ENCODE data around the gene EYA2. TPM values are rescaled to one million over a fixed set of nuclear protein-coding genes. Genes with fewer than 3 reads are reported as not detected.

Gene EYA2
- total RNA-seq, 1 experiment from 2014 or later: not detected

DNA sequence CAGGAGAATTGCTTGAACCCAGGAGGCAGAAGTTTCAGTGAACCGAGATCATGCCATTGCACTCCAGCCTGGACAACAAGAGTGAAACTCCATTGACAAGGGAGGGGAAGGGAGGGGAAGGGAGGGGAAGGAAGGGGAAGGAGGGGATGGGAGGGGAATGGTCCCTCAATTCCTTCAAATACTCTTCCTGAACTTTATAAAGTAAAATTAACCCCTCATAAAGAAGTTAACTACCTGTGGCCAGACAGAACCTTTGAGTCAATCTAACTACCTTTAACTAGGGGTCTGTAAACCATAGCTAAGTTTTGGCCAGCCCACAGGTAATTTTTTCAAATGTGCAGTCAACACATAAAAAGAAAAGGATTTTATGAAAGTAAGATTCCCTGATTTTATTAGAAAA lies 330.8 kb downstream of the EYA2 start:
- Mint-ChIP-seq H3K27ac (ENCODE audit: low read depth, unreplicated experiment) (no peak overlapping the region), H3K36me3 (ENCODE audit: insufficient read depth, unreplicated experiment) (peaks cover 100% of the 10 kb centered on the region), H3K9me3 (ENCODE audit: unreplicated experiment) (no peaks in the 10 kb centered on the region), H3K4me3 (ENCODE audit: unreplicated experiment) (no peak overlapping the region), H3K4me1 (ENCODE audit: insufficient read depth, unreplicated experiment) (no peaks in the 10 kb centered on the region), H3K27me3 (ENCODE audit: insufficient read depth, unreplicated experiment) (no peaks in the 10 kb centered on the region)
- BruUV-seq (replicated peaks): no TSS peak
- TF ChIP-seq, protein P1, sequence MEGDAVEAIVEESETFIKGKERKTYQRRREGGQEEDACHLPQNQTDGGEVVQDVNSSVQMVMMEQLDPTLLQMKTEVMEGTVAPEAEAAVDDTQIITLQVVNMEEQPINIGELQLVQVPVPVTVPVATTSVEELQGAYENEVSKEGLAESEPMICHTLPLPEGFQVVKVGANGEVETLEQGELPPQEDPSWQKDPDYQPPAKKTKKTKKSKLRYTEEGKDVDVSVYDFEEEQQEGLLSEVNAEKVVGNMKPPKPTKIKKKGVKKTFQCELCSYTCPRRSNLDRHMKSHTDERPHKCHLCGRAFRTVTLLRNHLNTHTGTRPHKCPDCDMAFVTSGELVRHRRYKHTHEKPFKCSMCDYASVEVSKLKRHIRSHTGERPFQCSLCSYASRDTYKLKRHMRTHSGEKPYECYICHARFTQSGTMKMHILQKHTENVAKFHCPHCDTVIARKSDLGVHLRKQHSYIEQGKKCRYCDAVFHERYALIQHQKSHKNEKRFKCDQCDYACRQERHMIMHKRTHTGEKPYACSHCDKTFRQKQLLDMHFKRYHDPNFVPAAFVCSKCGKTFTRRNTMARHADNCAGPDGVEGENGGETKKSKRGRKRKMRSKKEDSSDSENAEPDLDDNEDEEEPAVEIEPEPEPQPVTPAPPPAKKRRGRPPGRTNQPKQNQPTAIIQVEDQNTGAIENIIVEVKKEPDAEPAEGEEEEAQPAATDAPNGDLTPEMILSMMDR (IDR thresholded peaks at IDR 0.05; ENCODE audit: unreplicated experiment): no peak
- DNase-seq (ENCODE audit: unreplicated experiment): no peak
- ChIA-PET CTCF (interaction anchor here (1.4 to 2.0 kb wide), 2 partner anchors 20 to 158 kb away, joined by 3 to 9 read pairs; no protein-coding TSS in a partner anchor), POLR2A (interaction anchor here (0.5 to 0.6 kb wide), 2 partner anchors 426 to 470 kb away, joined by 3 read pairs; no protein-coding TSS in a partner anchor)
- intact Hi-C loops (cut with micrococcal nuclease): no loop called here

- TF ChIP-seq, protein P1 (IDR thresholded peaks at IDR 0.05; ENCODE audit: unreplicated experiment): no peak
- CTCF ChIA-PET: interaction anchor here (0.6 to 2.0 kb wide), 5 partner anchors 47 to 475 kb away, joined by 3 to 9 read pairs (median 3); no protein-coding TSS in a partner anchor
- H3K36me3 Mint-ChIP-seq (ENCODE audit: insufficient read depth, unreplicated experiment): peaks cover 100% of the 10 kb centered on the region
- intact Hi-C loops (cut with micrococcal nuclease): no loop called here
- H3K4me1 Mint-ChIP-seq (ENCODE audit: insufficient read depth, unreplicated experiment): no peaks in the 10 kb centered on the region
- no TSS peak for BruUV-seq (replicated peaks)
- H3K4me3 Mint-ChIP-seq (ENCODE audit: unreplicated experiment): no peak overlapping the region
- H3K27ac Mint-ChIP-seq (ENCODE audit: low read depth, unreplicated experiment): no peak overlapping the region
- H3K9me3 Mint-ChIP-seq (ENCODE audit: unreplicated experiment): no peaks in the 10 kb centered on the region
- no peak for DNase-seq (ENCODE audit: unreplicated experiment)
- H3K27me3 Mint-ChIP-seq (ENCODE audit: insufficient read depth, unreplicated experiment): no peaks in the 10 kb centered on the region
- POLR2A ChIA-PET: interaction anchor here (0.9 kb wide), 1 partner anchor 113 kb away, joined by 3 read pairs; no protein-coding TSS in a partner anchor
These were observed 332.5 kb downstream of the EYA2 start for GRCh38 chr20:47227119-47227518.

DNA sequence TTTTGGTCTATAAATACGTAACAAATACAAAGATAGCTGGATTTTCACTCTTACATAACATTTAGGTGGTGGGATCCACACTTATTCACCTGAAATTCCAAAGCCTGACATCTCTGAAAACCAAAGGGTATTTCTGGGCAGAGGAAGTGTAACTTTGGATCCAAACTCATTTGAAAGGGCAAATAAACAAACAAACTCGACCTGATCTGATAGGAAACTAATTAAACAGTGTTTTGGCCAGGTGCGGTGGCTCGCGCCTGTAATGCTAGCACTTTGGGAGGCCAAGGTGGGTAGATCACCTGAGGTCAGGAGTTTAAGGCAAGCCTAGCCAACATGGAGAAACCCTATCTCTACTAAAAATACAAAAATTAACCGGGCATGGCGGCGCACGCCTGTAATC lies 332.9 kb downstream of the EYA2 start:
- H3K9me3 Mint-ChIP-seq (ENCODE audit: unreplicated experiment): no peaks in the 10 kb centered on the region
- POLR2A ChIA-PET: interaction anchor here (0.7 to 2.5 kb wide), 3 partner anchors 112 to 487 kb away, joined by 3 to 6 read pairs (median 3); no protein-coding TSS in a partner anchor

DNA sequence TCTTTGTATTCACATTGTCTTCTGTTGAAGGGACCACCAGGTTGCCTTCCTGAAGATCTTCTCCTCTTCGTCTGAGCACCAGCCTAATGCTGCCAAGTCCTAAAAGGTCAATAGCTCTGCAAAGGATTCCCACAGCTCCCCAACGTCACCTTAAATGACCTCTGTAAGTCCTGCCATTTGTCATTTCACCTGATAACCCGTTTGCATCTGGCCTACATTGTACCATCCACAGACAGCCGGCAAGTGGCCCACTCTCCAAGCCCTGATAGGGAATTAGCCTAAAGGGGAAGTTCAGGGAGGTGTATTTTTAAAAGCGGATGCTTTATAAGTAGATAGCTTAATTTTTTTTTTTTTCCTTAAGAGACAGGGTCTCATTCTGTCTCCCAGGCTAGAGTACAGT lies 334.0 kb downstream of the EYA2 start:
- H3K4me3 Mint-ChIP-seq (ENCODE audit: unreplicated experiment): no peak overlapping the region
- peaks cover 100% of the 10 kb centered on the region for H3K36me3 Mint-ChIP-seq (ENCODE audit: insufficient read depth, unreplicated experiment)
- intact Hi-C loops (cut with micrococcal nuclease): no loop called here
- H3K9me3 Mint-ChIP-seq (ENCODE audit: unreplicated experiment): no peaks in the 10 kb centered on the region
- ChIA-PET POLR2A (interaction anchor here (0.6 to 2.5 kb wide), 3 partner anchors 129 to 156 kb away, joined by 3 to 6 read pairs (median 3); no protein-coding TSS in a partner anchor), CTCF (interaction anchor here (0.5 to 1.5 kb wide), 11 partner anchors 8 to 1429 kb away, joined by 3 to 8 read pairs (median 4); no protein-coding TSS in a partner anchor)
- no peak for DNase-seq (ENCODE audit: unreplicated experiment)
- H3K27ac Mint-ChIP-seq (ENCODE audit: low read depth, unreplicated experiment): peak overlapping the region; percentile 78
- no TSS peak for BruUV-seq (replicated peaks)
- TF ChIP-seq, protein P1 (IDR thresholded peaks at IDR 0.05; ENCODE audit: unreplicated experiment): no peak
- no peaks in the 10 kb centered on the region for H3K27me3 Mint-ChIP-seq (ENCODE audit: insufficient read depth, unreplicated experiment)
- H3K4me1 Mint-ChIP-seq (ENCODE audit: insufficient read depth, unreplicated experiment): no peaks in the 10 kb centered on the region

More for the DNA sequence above, 332.9 kb downstream of the EYA2 start:
- CTCF ChIA-PET: interaction anchor here (0.6 to 2.0 kb wide), 6 partner anchors 46 to 475 kb away, joined by 3 to 9 read pairs (median 3); no protein-coding TSS in a partner anchor
- Mint-ChIP-seq H3K36me3 (ENCODE audit: insufficient read depth, unreplicated experiment) (peaks cover 100% of the 10 kb centered on the region), H3K4me1 (ENCODE audit: insufficient read depth, unreplicated experiment) (no peaks in the 10 kb centered on the region), H3K4me3 (ENCODE audit: unreplicated experiment) (no peak overlapping the region), H3K27me3 (ENCODE audit: insufficient read depth, unreplicated experiment) (no peaks in the 10 kb centered on the region), H3K27ac (ENCODE audit: low read depth, unreplicated experiment) (no peak overlapping the region)
- no TSS peak for BruUV-seq (replicated peaks)
- DNase-seq (ENCODE audit: unreplicated experiment): no peak
- TF ChIP-seq, protein P1 (IDR thresholded peaks at IDR 0.05; ENCODE audit: unreplicated experiment): no peak
- intact Hi-C loops (cut with micrococcal nuclease): no loop called here

All from MCF 10A (cell line).